HepG2 (cell line): ENCODE measurements around the gene RRP12. TPM values are rescaled to one million over a fixed set of nuclear protein-coding genes. Genes with fewer than 3 reads are reported as not detected.

ENCODE experiments used
- CREM ChIP-seq, 2 experiments: sonication (generic) in 1 of 2; formaldehyde crosslinking in 1 of 2; IDR thresholded peaks; 2 replicates each; pipeline versions ENCODE4 v1.4.0 to v1.6.1; 2016 to 2020; ENCODE audit warnings: antibody characterized with exemption in 1 of 2, mild to moderate bottlenecking in 1 of 2, missing genetic modification reagents in 1 of 2
- KDM5A ChIP-seq: fragments of 200-600 bp; sonication (generic); IDR thresholded peaks from 2 replicates; pipeline ENCODE4 v1.7.0; 2018; ENCODE audit warnings: antibody characterized with exemption, mild to moderate bottlenecking, low read length, borderline replicate concordance
- MTA3 ChIP-seq: sonication (generic); formaldehyde crosslinking; IDR thresholded peaks from 2 replicates; pipeline ENCODE4 v1.4.0; 2020; ENCODE audit warnings: missing genetic modification reagents
- PAWR ChIP-seq: sonication (generic); formaldehyde crosslinking; IDR thresholded peaks from 2 replicates; pipeline ENCODE4 v1.4.0; 2020; ENCODE audit warnings: missing genetic modification reagents, mild to moderate bottlenecking, borderline replicate concordance
- RFX3 ChIP-seq: IDR thresholded peaks from 2 replicates; pipeline ENCODE4 v1.6.1; 2016; ENCODE audit warnings: missing biosample characterization, missing genetic modification reagents
- RFX5 ChIP-seq: IDR thresholded peaks from 2 replicates; pipeline ENCODE4 v1.6.1; 2011; ENCODE audit warnings: low read depth, low read length, improper control_type of control experiment
- SRSF4 ChIP-seq: fragments of 200-400 bp; formaldehyde crosslinking; IDR thresholded peaks from one replicate; pipeline ENCODE4 v1.6.1; 2018; ENCODE audit warnings: mild to moderate bottlenecking, low read depth, low read length, moderate library complexity; ENCODE audit not compliant: poor library complexity, severe bottlenecking
- SSRP1 ChIP-seq: IDR thresholded peaks from 2 replicates; pipeline ENCODE4 v1.6.1; 2016; ENCODE audit warnings: control low read depth
- TRIM24 ChIP-seq: sonication (generic); formaldehyde crosslinking; IDR thresholded peaks from 2 replicates; pipeline ENCODE4 v1.8.0; 2022; ENCODE audit warnings: mild to moderate bottlenecking, missing genetic modification reagents
- YEATS4 ChIP-seq: sonication (generic); formaldehyde crosslinking; IDR thresholded peaks from 2 replicates; pipeline ENCODE4 v1.4.0; 2020; ENCODE audit warnings: missing genetic modification reagents, borderline replicate concordance
- ZNF282 ChIP-seq: fragments of 450-650 bp; IDR thresholded peaks from 2 replicates; pipeline ENCODE4 v1.6.1; 2018; ENCODE audit not compliant: partially characterized antibody
- ZNF530 ChIP-seq: sonication (generic); formaldehyde crosslinking; IDR thresholded peaks from 2 replicates; pipeline ENCODE4 v1.5.0; 2020; ENCODE audit warnings: low read depth, mild to moderate bottlenecking, missing genetic modification reagents
- ZNF598 ChIP-seq: sonication (generic); formaldehyde crosslinking; IDR thresholded peaks from 2 replicates; pipeline ENCODE4 v1.5.1; 2020; ENCODE audit warnings: mild to moderate bottlenecking, missing genetic modification reagents, borderline replicate concordance
- ZNF605 ChIP-seq: sonication (generic); formaldehyde crosslinking; IDR thresholded peaks from 2 replicates; pipeline ENCODE4 v1.8.0; 2022; ENCODE audit warnings: mild to moderate bottlenecking, missing genetic modification reagents
- ZNF768 ChIP-seq: sonication (generic); formaldehyde crosslinking; IDR thresholded peaks from 2 replicates; pipeline ENCODE4 v1.4.0; 2020; ENCODE audit warnings: missing genetic modification reagents
- ZNF775 ChIP-seq: sonication (generic); formaldehyde crosslinking; IDR thresholded peaks from 2 replicates; pipeline ENCODE4 v1.4.0; 2020; ENCODE audit warnings: missing genetic modification reagents, mild to moderate bottlenecking, moderate library complexity, borderline replicate concordance
- polyA plus RNA-seq, 8 experiments: library from polyadenylated mRNA; depleted of rRNA in 3 of 8; stranded (reverse) in 7 of 8; unstranded in 1 of 8; fragments of >200 nt; fragmentation: Illumina TruSeq in 4 of 8; extraction: Trizol in 4 of 8; gene quantifications; 2 replicates each; pipeline versions ENCODE4 v1.2.1 to v1.2.3, GENCODE V29; 2011 to 2016; ENCODE audit warnings: low read depth in 4 of 8, missing spikeins in 1 of 8, mixed read lengths in 1 of 8; ENCODE audit not compliant: insufficient read depth in 1 of 8
- total RNA-seq, 5 experiments: library from RNA; depleted of rRNA; stranded (reverse); fragments of >200 nt; fragmentation: Illumina TruSeq; extraction: Trizol; gene quantifications; 2 replicates each; pipeline ENCODE4 v1.2.3, GENCODE V29; 2016; ENCODE audit warnings: low read depth in 1 of 5
- TF ChIP-seq, protein P1 (sequence below), 2 experiments: sonication (generic) in 1 of 2; formaldehyde crosslinking in 1 of 2; IDR thresholded peaks; 2 replicates each; pipeline versions ENCODE4 v1.4.0 to v1.6.1; 2016 to 2020; ENCODE audit warnings: borderline replicate concordance in 1 of 2, low read depth in 1 of 2, mild to moderate bottlenecking in 1 of 2, missing genetic modification reagents in 1 of 2
- TF ChIP-seq, protein P2 (sequence below): sonication (generic); formaldehyde crosslinking; IDR thresholded peaks from 2 replicates; pipeline ENCODE4 v1.8.0; 2022; ENCODE audit warnings: missing genetic modification reagents, mild to moderate bottlenecking, inconsistent platforms, borderline replicate concordance
- TF ChIP-seq, protein P3 (sequence below): sonication (generic); formaldehyde crosslinking; IDR thresholded peaks from 2 replicates; pipeline ENCODE4 v1.4.0; 2020; ENCODE audit warnings: mild to moderate bottlenecking, missing genetic modification reagents
- TF ChIP-seq, protein P4 (sequence below): sonication (generic); formaldehyde crosslinking; IDR thresholded peaks from 2 replicates; pipeline ENCODE4 v1.4.0; 2020; ENCODE audit warnings: mild to moderate bottlenecking, missing genetic modification reagents

RRP12 gene
- total and polyA plus RNA-seq, 2 of the 13 experiments (the other 11 are each of a cell fraction or from before 2014, with no cell fraction given): 13.2 to 39.4 TPM

DNA sequence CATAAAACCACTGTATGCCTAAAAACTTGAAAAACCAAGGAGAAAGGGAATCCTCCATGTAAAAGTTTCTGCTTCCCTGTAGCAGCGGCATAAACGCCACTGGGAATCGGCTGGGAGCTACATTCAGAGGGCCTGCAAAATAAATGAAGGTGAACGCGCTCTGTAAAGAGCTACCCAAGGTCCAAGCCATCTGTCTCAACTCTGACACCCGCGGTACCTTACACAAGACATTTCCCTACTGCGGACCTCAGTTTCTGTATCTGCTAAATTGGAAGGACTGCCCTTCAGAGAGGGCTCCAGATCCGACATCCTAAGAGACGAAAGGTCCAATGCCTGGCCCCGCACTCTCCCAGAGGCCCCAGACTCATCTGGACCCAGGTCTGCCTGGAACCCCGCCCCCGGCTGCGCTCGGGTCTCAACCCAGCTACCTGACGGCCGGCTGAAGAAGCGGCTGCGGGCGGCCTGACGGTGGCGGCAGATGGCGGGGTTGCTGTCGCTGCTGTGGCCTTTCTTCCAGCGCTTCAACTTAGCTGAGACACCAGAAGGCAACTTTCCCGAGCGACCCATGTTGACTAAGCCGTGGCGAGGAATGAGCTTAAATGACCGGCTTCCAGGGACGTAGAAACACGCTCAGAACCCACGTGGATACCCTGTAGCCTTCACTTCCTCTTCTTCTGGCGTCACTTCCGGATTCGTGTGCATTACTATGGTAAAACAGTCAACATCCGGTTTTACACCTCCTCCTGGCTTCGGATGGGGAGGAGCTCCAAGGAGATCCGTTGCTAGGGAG is at the start of gene RRP12 (continued):
- TF ChIP-seq, protein P1, sequence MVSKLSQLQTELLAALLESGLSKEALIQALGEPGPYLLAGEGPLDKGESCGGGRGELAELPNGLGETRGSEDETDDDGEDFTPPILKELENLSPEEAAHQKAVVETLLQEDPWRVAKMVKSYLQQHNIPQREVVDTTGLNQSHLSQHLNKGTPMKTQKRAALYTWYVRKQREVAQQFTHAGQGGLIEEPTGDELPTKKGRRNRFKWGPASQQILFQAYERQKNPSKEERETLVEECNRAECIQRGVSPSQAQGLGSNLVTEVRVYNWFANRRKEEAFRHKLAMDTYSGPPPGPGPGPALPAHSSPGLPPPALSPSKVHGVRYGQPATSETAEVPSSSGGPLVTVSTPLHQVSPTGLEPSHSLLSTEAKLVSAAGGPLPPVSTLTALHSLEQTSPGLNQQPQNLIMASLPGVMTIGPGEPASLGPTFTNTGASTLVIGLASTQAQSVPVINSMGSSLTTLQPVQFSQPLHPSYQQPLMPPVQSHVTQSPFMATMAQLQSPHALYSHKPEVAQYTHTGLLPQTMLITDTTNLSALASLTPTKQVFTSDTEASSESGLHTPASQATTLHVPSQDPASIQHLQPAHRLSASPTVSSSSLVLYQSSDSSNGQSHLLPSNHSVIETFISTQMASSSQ (IDR thresholded peaks at IDR 0.05; ENCODE audit: low read depth): no peak
- TF ChIP-seq, protein P1 (CRISPR knock-in tag; IDR thresholded peaks at IDR 0.05; ENCODE audit: borderline replicate concordance): peak; percentile 13; the same call in 1 of the 2 replicates
- TF ChIP-seq SRSF4: no peak
- TF ChIP-seq TRIM24 (CRISPR knock-in tag): no peak
- TF ChIP-seq, protein P2, sequence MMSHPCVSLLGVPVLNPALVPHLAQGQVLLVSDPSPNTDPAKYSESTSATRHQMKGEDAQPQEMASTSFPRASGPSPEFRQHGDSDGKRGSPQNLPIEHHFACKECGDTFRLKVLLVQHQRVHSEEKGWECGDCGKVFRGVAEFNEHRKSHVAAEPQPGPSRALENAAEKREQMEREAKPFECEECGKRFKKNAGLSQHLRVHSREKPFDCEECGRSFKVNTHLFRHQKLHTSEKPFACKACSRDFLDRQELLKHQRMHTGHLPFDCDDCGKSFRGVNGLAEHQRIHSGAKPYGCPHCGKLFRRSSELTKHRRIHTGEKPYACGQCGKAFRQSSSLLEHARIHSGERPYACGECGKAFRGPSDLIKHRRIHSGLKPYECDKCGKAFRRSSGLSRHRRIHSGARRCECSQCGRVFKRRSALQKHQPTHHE (CRISPR knock-in tag): no peak; the same call in 1 of the 2 replicates
- TF ChIP-seq ZNF598: no peak
- TF ChIP-seq ZNF282: no peak
- peak; percentile 73; the same call in 1 of the 2 replicates for TF ChIP-seq RFX5
- TF ChIP-seq ZNF775: no peak
- no peak for TF ChIP-seq MTA3
- peak; percentile 82 for TF ChIP-seq KDM5A
- peak; percentile 95 for TF ChIP-seq CREM (IDR thresholded peaks at IDR 0.05)
- no peak for TF ChIP-seq CREM (CRISPR knock-in tag; IDR thresholded peaks at IDR 0.05)
- TF ChIP-seq YEATS4 (CRISPR knock-in tag): peak; percentile 39; the same call in 1 of the 2 replicates
- peak; percentile 30; the same call in 1 of the 2 replicates for TF ChIP-seq ZNF768 (CRISPR knock-in tag)
- peak; percentile 91 for TF ChIP-seq RFX3 (CRISPR knock-in tag)
- TF ChIP-seq SSRP1 (CRISPR knock-in tag): 0 out of 2 replicates have a peak, but pooled peaks have one; percentile 55
- TF ChIP-seq, protein P3, sequence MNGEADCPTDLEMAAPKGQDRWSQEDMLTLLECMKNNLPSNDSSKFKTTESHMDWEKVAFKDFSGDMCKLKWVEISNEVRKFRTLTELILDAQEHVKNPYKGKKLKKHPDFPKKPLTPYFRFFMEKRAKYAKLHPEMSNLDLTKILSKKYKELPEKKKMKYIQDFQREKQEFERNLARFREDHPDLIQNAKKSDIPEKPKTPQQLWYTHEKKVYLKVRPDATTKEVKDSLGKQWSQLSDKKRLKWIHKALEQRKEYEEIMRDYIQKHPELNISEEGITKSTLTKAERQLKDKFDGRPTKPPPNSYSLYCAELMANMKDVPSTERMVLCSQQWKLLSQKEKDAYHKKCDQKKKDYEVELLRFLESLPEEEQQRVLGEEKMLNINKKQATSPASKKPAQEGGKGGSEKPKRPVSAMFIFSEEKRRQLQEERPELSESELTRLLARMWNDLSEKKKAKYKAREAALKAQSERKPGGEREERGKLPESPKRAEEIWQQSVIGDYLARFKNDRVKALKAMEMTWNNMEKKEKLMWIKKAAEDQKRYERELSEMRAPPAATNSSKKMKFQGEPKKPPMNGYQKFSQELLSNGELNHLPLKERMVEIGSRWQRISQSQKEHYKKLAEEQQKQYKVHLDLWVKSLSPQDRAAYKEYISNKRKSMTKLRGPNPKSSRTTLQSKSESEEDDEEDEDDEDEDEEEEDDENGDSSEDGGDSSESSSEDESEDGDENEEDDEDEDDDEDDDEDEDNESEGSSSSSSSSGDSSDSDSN: peak; percentile 54; the same call in 1 of the 2 replicates
- no peak for TF ChIP-seq PAWR
- TF ChIP-seq, protein P4, sequence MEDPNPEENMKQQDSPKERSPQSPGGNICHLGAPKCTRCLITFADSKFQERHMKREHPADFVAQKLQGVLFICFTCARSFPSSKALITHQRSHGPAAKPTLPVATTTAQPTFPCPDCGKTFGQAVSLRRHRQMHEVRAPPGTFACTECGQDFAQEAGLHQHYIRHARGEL (CRISPR knock-in tag): 0 out of 2 replicates have a peak, but pooled peaks have one; percentile 37
- TF ChIP-seq ZNF530 (CRISPR knock-in tag): no peak
- peak; percentile 77 for TF ChIP-seq ZNF605 (CRISPR knock-in tag)
